GM23248 (cell line): ENCODE measurements around the gene FAM180B.

Source experiments
- EZH2 ChIP-seq: fragments of 200-600 bp; sonication (generic); IDR thresholded peaks from 2 replicates; pipeline ENCODE4 v1.6.1; 2018; ENCODE audit warnings: antibody characterized with exemption, mild to moderate bottlenecking; ENCODE audit not compliant: insufficient read depth, poor library complexity, severe bottlenecking
- EZH2phosphoT487 ChIP-seq: fragments of 200-600 bp; sonication (generic); IDR thresholded peaks from 2 replicates; pipeline ENCODE4 v1.6.1; 2018; ENCODE audit warnings: antibody characterized with exemption, moderate library complexity, mild to moderate bottlenecking, low read depth; ENCODE audit not compliant: insufficient read depth

DNA sequence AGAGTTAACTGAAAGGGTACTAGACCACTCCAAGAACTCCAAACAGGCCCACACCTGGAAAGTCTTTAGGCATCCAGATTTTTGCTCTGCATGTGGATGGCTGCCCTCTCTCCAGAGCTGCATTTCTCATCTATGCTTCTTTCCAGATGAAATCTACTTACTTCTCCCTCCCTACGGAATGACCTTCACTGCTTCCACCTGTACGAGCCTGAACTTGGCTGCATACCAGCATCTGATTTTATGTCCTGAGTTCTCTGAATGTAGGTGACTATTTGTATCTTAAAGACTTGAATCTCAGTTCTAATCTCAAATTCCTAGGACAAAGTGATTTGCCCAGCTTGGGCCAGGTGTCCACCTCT, 46.8 kb upstream of the FAM180B start:
- TF ChIP-seq EZH2 (no peak), EZH2phosphoT487 (no peak)
